GM12864 (cell line): Measurements from ENCODE around the gene PXDC1.

Experiments
- DNase-seq: peaks from one replicate; pipeline ENCODE4 v3.0.0-alpha.2; 2011; ENCODE audit warnings: low read depth
- H3K4me3 ChIP-seq: 2 replicates; pipeline ENCODE4 v1.5.1; 2011; ENCODE audit warnings: mild to moderate bottlenecking, low read depth, low read length, control low read depth
- CTCF ChIP-seq: IDR thresholded peaks from 2 replicates; pipeline ENCODE4 v1.5.1; 2011; ENCODE audit warnings: low read depth, mild to moderate bottlenecking, moderate library complexity, low read length, control low read depth, inconsistent platforms; ENCODE audit errors: missing control alignments

The PXDC1 gene

DNA sequence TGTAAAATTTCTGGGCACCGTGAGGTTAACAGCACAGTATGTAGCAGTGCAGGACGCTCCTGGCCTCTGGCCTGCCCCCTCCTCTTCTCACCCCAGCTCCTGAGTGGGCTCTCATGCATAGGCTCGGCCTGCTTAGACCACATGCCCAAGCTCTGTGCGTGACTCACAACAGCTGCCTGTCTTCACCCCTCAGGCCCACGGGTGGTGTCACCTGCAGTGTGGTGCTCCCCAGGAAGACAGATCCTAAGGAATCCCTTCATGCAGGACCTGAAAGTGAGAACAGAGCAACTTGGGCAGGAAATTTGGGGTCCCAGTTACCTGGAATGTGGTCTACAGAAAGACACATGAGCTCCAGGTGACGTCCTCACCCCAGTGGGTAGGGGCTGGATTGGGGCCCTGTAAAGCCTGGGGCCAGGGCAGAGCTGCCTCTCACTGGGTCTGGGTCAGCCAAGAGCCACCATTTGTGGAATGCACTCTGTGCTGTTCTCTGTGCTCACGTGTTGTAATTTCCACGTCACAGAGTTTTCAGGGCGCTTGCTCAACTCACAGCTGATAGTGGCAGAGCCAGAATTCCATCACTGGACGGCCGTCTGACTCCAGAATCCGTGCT lies 37.0 kb upstream of the PXDC1 start:
- no peak for TF ChIP-seq CTCF
- DNase-seq, result no peak
- no peak overlapping the region for H3K4me3 ChIP-seq

GRCh38 chr6:3786141-3786540 lies 34.6 kb upstream of the PXDC1 start:
- no peak for DNase-seq
- TF ChIP-seq CTCF, result no peak
- H3K4me3 ChIP-seq, result no peak overlapping the region

GRCh38 chr6:3785745-3786098 lies 34.2 kb upstream of the PXDC1 start:
- no peak for DNase-seq
- TF ChIP-seq CTCF, result no peak

DNA sequence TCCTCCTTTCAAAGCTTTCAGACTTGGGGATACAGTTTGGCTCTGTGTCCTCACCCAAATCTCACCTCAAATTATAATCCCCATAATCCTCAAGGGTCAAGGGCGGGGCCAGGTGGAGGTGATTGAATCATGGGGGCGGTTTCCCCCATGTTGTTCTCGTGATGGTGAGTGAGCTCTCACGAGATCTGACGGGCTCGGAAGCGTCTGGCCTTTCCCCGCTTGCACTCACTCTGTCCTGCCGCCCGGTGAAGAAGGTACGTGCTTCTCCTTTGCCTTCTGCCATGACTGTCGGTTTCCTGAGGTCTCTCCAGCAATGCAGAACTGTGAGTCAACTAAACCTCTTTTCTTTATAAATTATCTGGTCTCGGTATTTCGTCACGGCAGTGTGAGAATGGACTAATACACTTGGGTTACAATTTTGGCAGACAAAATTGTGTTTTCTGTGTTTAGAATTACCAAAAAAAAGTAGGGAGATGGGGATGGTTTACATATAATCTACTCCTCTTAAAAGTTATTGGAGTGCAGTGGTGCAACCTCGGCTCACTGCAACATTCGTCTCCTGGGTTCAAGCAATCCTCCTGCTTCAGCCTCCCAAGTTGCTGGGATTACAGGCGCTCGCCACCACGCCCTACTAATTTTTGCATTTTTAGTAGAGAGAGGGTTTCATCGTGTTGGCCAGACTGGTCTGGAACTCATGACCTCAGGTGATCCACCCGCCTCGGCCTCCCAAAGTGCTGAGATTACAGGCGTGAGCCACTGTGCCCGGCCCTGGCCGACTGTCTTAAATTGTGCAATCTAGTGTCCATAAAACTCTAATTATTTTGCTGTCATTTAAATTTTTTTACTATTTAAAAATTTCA lies 33.6 kb upstream of the PXDC1 start:
- TF ChIP-seq CTCF, result no peak
- H3K4me3 ChIP-seq, result no peak overlapping the region
- no peak for DNase-seq

More at GRCh38 chr6:3785745-3786098, 34.2 kb upstream of the PXDC1 start:
- no peak overlapping the region for H3K4me3 ChIP-seq

DNA sequence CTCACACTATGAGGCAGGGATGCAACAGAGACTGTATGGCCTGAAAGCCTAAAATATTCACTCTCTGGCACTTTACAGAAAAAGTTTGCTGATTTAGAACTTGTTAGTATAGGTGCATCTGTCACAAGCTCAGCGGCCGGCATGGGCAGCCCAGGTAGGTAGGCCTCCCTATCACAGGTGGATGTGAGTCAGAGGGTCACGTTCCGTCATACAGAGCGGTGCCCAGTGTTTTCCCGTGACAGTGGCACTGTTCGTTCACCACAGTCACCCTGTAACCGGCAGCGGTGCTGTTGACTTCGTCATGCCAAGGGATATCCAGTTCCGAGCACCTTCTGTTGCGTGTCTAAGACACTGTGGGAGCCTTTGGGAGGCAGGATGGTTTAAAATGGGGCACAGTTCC lies 32.9 kb upstream of the PXDC1 start:
- DNase-seq, result no peak
- no peak overlapping the region for H3K4me3 ChIP-seq
- TF ChIP-seq CTCF, result no peak

- H3K4me3 ChIP-seq, result no peak overlapping the region
- no peak for DNase-seq
- TF ChIP-seq CTCF, result no peak
Observed at GRCh38 chr6:3782876-3783832, 31.6 kb upstream of the PXDC1 start.
